Measurements from ENCODE around the gene ACP1.

The ACP1 gene

GRCh38 chr2:264493-265468 lies at the start of gene ACP1:
Gene ACP1 (plus strand): TSS chr2:264947. CDS start chr2:264965, 18 bp downstream.
- Histone ChIP-seq H3K9ac (ENCODE audit: low read length) (peak within 1 kb of the TSS; percentile 60), H3K27me3 (ENCODE audit: control insufficient read depth, insufficient read depth, low read length) (no peaks in the 10 kb centered on the region), H3K27ac (ENCODE audit: low read depth, low read length) (peak within 1 kb of the TSS; percentile 61), H3K36me3 (ENCODE audit: control insufficient read depth, insufficient read depth, low read length) (no peaks in the 10 kb centered on the region), H3K4me3 (ENCODE audit: low read length) (peak within 1 kb of the TSS; percentile 79), H3K4me1 (ENCODE audit: control insufficient read depth, insufficient read depth, low read length) (peaks cover 7% of the 10 kb centered on the region)

GRCh38 chr2:216068-216467 lies 48.7 kb upstream of the ACP1 start:
- Histone ChIP-seq H3K27ac (ENCODE audit: low read depth, low read length) (no peak overlapping the region), H3K36me3 (ENCODE audit: control insufficient read depth, insufficient read depth, low read length) (peaks cover 4% of the 10 kb centered on the region), H3K27me3 (ENCODE audit: control insufficient read depth, insufficient read depth, low read length) (no peaks in the 10 kb centered on the region), H3K4me3 (ENCODE audit: low read length) (no peak overlapping the region), H3K4me1 (ENCODE audit: control insufficient read depth, insufficient read depth, low read length) (no peaks in the 10 kb centered on the region), H3K9ac (ENCODE audit: low read length) (no peak overlapping the region)

DNA sequence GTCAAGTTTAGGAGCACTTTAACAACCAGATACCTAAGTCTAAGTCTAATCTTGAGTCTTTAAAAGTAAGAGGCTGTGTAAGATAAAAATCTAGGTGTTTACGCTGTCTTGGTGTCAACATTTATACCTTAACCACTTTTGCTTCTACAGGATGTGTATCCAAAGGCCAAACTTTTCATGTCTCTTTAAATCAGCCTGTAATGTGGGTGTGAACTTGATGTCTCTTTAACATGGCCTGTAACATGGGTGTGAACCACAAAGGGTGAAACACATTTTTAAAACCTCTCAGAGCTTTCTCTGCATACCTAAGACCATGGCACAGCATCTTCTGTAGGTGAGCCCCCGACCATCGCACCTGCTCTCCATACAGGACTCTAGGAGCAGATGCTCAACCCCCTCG lies 41.3 kb upstream of the ACP1 start:
- H3K36me3 ChIP-seq (ENCODE audit: control insufficient read depth, insufficient read depth, low read length) = peaks cover 9% of the 10 kb centered on the region
- H3K9ac ChIP-seq (ENCODE audit: low read length) = no peak overlapping the region

DNA sequence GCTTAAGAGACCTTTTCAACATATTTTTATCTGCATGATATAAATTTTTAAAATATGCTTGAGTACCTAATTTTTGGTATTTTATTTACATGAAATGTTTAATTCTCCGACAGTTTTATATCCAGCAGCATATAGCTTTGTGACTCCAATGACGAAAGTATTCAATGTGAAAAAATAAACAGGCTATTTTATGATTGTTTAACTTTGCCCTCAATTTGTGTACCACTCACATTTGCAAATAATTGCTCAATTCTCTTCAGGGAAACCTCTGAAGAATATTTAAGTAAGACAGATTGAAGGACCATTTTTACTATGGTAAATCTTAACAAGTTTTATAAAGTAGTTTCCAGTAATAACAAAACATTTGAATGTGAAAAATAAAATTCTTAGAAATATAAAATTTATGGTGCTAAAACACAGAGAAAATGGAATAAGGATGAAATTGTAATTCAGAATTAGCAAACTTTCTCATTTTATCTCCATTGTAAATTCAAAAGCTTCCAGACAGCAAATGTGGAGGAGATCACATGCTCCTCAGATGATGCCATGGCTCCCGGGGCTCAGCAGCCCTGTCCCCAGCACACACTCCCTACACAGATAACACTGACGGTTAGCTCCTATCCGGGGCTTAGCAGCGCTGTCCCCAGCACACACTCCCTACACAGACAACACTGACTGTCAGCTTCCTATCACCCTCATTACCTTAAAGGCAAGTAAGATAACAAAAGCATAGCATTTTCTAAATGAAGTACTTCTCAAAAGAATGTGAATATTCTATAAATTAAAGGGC lies 40.6 kb upstream of the ACP1 start:
- Histone ChIP-seq H3K4me1 (ENCODE audit: control insufficient read depth, insufficient read depth, low read length) (no peaks in the 10 kb centered on the region), H3K27ac (ENCODE audit: low read depth, low read length) (no peak overlapping the region), H3K9ac (ENCODE audit: low read length) (no peak overlapping the region), H3K4me3 (ENCODE audit: low read length) (no peak overlapping the region), H3K27me3 (ENCODE audit: control insufficient read depth, insufficient read depth, low read length) (no peaks in the 10 kb centered on the region), H3K36me3 (ENCODE audit: control insufficient read depth, insufficient read depth, low read length) (peaks cover 9% of the 10 kb centered on the region)

More for the DNA sequence above, 41.3 kb upstream of the ACP1 start:
- H3K4me1 ChIP-seq (ENCODE audit: control insufficient read depth, insufficient read depth, low read length) = no peaks in the 10 kb centered on the region
- H3K27ac ChIP-seq (ENCODE audit: low read depth, low read length) = no peak overlapping the region
- H3K4me3 ChIP-seq (ENCODE audit: low read length) = no peak overlapping the region
- no peaks in the 10 kb centered on the region for H3K27me3 ChIP-seq (ENCODE audit: control insufficient read depth, insufficient read depth, low read length)

DNA sequence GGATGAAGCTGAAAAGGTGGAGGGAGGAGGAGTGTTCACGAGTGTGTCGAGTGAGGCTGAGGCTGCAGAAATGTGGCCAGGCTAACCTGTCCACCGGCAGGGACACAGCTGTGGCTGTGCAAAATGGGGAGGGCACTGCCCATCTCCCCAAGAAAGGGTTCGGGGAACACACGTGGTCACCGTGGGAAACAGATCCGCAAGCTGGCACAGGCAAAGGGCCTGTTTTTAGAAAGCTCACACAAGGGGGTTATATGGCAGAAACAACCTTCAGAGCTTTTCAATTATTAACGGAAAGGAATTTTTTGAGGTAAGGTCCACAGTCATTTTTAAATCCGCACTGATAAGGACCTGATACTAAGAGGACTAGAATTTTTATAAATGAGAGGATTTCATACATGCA lies 36.6 kb upstream of the ACP1 start:
- Histone ChIP-seq H3K27me3 (ENCODE audit: control insufficient read depth, insufficient read depth, low read length) (no peaks in the 10 kb centered on the region), H3K27ac (ENCODE audit: low read depth, low read length) (no peak overlapping the region), H3K36me3 (ENCODE audit: control insufficient read depth, insufficient read depth, low read length) (peaks cover 15% of the 10 kb centered on the region), H3K4me1 (ENCODE audit: control insufficient read depth, insufficient read depth, low read length) (no peaks in the 10 kb centered on the region), H3K9ac (ENCODE audit: low read length) (no peak overlapping the region), H3K4me3 (ENCODE audit: low read length) (no peak overlapping the region)

DNA sequence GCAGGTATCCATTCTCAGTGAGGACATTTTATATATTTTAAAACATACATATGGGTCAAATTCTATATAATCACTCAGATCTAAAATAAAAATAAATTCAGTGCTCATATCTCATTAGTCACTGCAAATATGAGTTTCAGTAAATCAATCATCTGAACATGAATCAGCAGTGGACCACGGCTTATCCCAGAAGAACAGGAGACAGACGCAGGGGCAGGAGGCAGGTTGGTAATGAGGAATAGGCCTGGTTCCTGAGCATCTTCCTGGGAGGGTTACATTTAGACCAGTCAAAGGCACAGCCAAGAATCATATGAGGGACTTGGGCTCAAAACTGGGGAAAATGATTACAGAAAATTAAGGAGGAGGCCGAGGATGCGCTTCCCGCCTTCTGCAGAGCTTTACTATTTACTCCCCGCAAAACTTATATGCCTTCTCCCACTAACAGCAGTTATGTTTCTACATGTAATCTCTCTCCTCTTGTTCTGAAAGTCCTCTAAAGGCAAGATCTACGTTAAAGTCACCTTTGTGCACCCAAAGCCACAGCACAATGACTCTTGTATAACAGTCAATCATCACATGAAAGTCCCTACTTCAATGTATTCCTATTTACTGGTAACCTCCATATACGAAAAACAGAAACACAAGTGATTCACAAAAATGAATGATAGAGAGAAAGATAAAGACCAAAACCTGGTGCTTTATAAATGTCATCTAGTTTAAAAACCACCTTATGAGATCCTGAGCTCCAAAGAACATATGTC lies 36.0 kb upstream of the ACP1 start:
- no peak overlapping the region for H3K27ac ChIP-seq (ENCODE audit: low read depth, low read length)
- H3K36me3 ChIP-seq (ENCODE audit: control insufficient read depth, insufficient read depth, low read length) = peaks cover 15% of the 10 kb centered on the region

GRCh38 chr2:231521-232185 lies 33.1 kb upstream of the ACP1 start:
- H3K36me3 ChIP-seq (ENCODE audit: control insufficient read depth, insufficient read depth, low read length) = peaks cover 9% of the 10 kb centered on the region
- no peaks in the 10 kb centered on the region for H3K27me3 ChIP-seq (ENCODE audit: control insufficient read depth, insufficient read depth, low read length)
- no peak overlapping the region for H3K27ac ChIP-seq (ENCODE audit: low read depth, low read length)
- no peak overlapping the region for H3K4me3 ChIP-seq (ENCODE audit: low read length)
- no peaks in the 10 kb centered on the region for H3K4me1 ChIP-seq (ENCODE audit: control insufficient read depth, insufficient read depth, low read length)
- H3K9ac ChIP-seq (ENCODE audit: low read length) = no peak overlapping the region

More for the DNA sequence above, 36.0 kb upstream of the ACP1 start:
- H3K4me1 ChIP-seq (ENCODE audit: control insufficient read depth, insufficient read depth, low read length) = no peaks in the 10 kb centered on the region
- H3K27me3 ChIP-seq (ENCODE audit: control insufficient read depth, insufficient read depth, low read length) = no peaks in the 10 kb centered on the region
- H3K9ac ChIP-seq (ENCODE audit: low read length) = no peak overlapping the region
- no peak overlapping the region for H3K4me3 ChIP-seq (ENCODE audit: low read length)

- Histone ChIP-seq H3K27ac (ENCODE audit: low read depth, low read length) (no peak overlapping the region), H3K27me3 (ENCODE audit: control insufficient read depth, insufficient read depth, low read length) (no peaks in the 10 kb centered on the region), H3K9ac (ENCODE audit: low read length) (no peak overlapping the region), H3K4me3 (ENCODE audit: low read length) (no peak overlapping the region), H3K4me1 (ENCODE audit: control insufficient read depth, insufficient read depth, low read length) (no peaks in the 10 kb centered on the region), H3K36me3 (ENCODE audit: control insufficient read depth, insufficient read depth, low read length) (peaks cover 7% of the 10 kb centered on the region)
These were observed 31.7 kb upstream of the ACP1 start for GRCh38 chr2:233030-233429.

GRCh38 chr2:234421-234820 lies 30.3 kb upstream of the ACP1 start:
- Histone ChIP-seq H3K9ac (ENCODE audit: low read length) (no peak overlapping the region), H3K27ac (ENCODE audit: low read depth, low read length) (no peak overlapping the region), H3K36me3 (ENCODE audit: control insufficient read depth, insufficient read depth, low read length) (peaks cover 9% of the 10 kb centered on the region), H3K4me1 (ENCODE audit: control insufficient read depth, insufficient read depth, low read length) (no peaks in the 10 kb centered on the region), H3K27me3 (ENCODE audit: control insufficient read depth, insufficient read depth, low read length) (no peaks in the 10 kb centered on the region), H3K4me3 (ENCODE audit: low read length) (no peak overlapping the region)

GRCh38 chr2:236993-237539 lies 27.7 kb upstream of the ACP1 start:
- Histone ChIP-seq H3K36me3 (ENCODE audit: control insufficient read depth, insufficient read depth, low read length) (peaks cover 8% of the 10 kb centered on the region), H3K27ac (ENCODE audit: low read depth, low read length) (no peak overlapping the region), H3K9ac (ENCODE audit: low read length) (no peak overlapping the region)

GRCh38 chr2:237878-238277 lies 26.9 kb upstream of the ACP1 start:
- Histone ChIP-seq H3K27me3 (ENCODE audit: control insufficient read depth, insufficient read depth, low read length) (no peaks in the 10 kb centered on the region), H3K4me1 (ENCODE audit: control insufficient read depth, insufficient read depth, low read length) (no peaks in the 10 kb centered on the region), H3K9ac (ENCODE audit: low read length) (no peak overlapping the region), H3K36me3 (ENCODE audit: control insufficient read depth, insufficient read depth, low read length) (peaks cover 8% of the 10 kb centered on the region), H3K4me3 (ENCODE audit: low read length) (no peak overlapping the region), H3K27ac (ENCODE audit: low read depth, low read length) (no peak overlapping the region)

More at GRCh38 chr2:236993-237539, 27.7 kb upstream of the ACP1 start:
- H3K4me1 ChIP-seq (ENCODE audit: control insufficient read depth, insufficient read depth, low read length) = no peaks in the 10 kb centered on the region
- no peaks in the 10 kb centered on the region for H3K27me3 ChIP-seq (ENCODE audit: control insufficient read depth, insufficient read depth, low read length)
- H3K4me3 ChIP-seq (ENCODE audit: low read length) = no peak overlapping the region

All from rectal smooth muscle tissue (tissue), 1 donor.